ENCODE data around the gene SIRT1. TPM values are rescaled to one million over a fixed set of nuclear protein-coding genes. Genes with fewer than 3 reads are reported as not detected.

The SIRT1 gene
- total and polyA plus RNA-seq, 2 of the 8 experiments (the other 6 are each of a cell fraction or from before 2014, with no cell fraction given): 22.6 to 70.9 TPM

DNA sequence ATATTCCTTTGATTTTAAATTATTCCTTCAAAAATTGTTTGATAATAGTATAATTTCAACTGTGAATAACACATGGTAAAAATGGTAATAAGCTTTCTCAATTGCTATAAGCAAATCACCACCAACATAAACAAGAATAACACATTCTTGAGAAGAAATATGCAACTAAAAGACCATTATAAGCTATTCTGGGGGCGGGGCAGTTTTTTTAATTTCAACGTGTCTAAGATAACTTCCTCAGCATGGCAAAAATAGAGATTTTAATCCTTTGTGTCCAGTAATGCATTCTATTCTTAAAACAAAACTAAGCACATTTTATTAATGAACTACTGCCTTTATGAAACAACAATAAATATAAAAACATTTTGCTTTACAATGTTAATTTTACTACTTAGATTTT is 48.0 kb upstream of the SIRT1 start (continued):
- no peak for TF ChIP-seq RAD21 (IDR thresholded peaks at IDR 0.05 in 1 of 2, conservative IDR thresholded peaks at IDR 0.05 in 1 of 2; ENCODE audit: low read depth in 2 of 2, low read length in 2 of 2)
- TF ChIP-seq, protein P1, sequence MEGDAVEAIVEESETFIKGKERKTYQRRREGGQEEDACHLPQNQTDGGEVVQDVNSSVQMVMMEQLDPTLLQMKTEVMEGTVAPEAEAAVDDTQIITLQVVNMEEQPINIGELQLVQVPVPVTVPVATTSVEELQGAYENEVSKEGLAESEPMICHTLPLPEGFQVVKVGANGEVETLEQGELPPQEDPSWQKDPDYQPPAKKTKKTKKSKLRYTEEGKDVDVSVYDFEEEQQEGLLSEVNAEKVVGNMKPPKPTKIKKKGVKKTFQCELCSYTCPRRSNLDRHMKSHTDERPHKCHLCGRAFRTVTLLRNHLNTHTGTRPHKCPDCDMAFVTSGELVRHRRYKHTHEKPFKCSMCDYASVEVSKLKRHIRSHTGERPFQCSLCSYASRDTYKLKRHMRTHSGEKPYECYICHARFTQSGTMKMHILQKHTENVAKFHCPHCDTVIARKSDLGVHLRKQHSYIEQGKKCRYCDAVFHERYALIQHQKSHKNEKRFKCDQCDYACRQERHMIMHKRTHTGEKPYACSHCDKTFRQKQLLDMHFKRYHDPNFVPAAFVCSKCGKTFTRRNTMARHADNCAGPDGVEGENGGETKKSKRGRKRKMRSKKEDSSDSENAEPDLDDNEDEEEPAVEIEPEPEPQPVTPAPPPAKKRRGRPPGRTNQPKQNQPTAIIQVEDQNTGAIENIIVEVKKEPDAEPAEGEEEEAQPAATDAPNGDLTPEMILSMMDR (IDR thresholded peaks at IDR 0.05; ENCODE audit: control extremely low read depth in 1 of 3, insufficient read depth in 1 of 3, low read depth in 1 of 3, low read length in 3 of 3): no peak
- no peak for TF ChIP-seq POLR2AphosphoS5 (IDR thresholded peaks at IDR 0.05; ENCODE audit: low read depth, low read length)
- no peak for TF ChIP-seq TBP (IDR thresholded peaks at IDR 0.05; ENCODE audit: low read depth, low read length)

Data from H1 (cell line).